Measurements from ENCODE around the gene ANKLE2. TPM values are rescaled to one million over a fixed set of nuclear protein-coding genes. Genes with fewer than 3 reads are reported as not detected.

Gene ANKLE2
- polyA plus RNA-seq, 1 of the 3 experiments (the other 2 are of a cell fraction): 55.1 TPM

GRCh38 chr12:132801741-132802140, 40.1 kb upstream of the ANKLE2 start:
- no peaks in the 10 kb centered on the region for H3K9me3 ChIP-seq
- no peaks in the 10 kb centered on the region for H3K9me2 ChIP-seq
- no peaks in the 10 kb centered on the region for H3K4me1 ChIP-seq (ENCODE audit: control insufficient read depth in 1 of 2, insufficient read depth in 2 of 2, low read depth in 1 of 2, low read length in 1 of 2)
- H4K20me1 ChIP-seq (ENCODE audit: insufficient read depth): peaks cover 42% of the 10 kb centered on the region
- no peak overlapping the region for H3K27ac ChIP-seq (ENCODE audit: low read depth in 2 of 2, low read length in 1 of 2)
- H3K36me3 ChIP-seq (replicated peaks in 1 of 2; ENCODE audit: control insufficient read depth in 1 of 2, insufficient read depth in 2 of 2, low read length in 1 of 2): peaks cover 46 to 74% of the 10 kb centered on the region in 2 experiments
- CTCF ChIA-PET: interaction anchor here (3.5 kb wide), 1 partner anchor 33 kb away, joined by 11 read pairs; no protein-coding TSS in a partner anchor
- peaks cover 56% of the 10 kb centered on the region for H3K79me2 ChIP-seq (ENCODE audit: insufficient read depth)
- no peak overlapping the region for H3K9ac ChIP-seq
- H3K4me3 ChIP-seq (ENCODE audit: low read depth in 2 of 2, low read length in 1 of 2): no peak overlapping the region
- no peak overlapping the region for H3K4me2 ChIP-seq
- H2AFZ ChIP-seq (ENCODE audit: low read depth): no peak overlapping the region
- POLR2A ChIA-PET: no interaction called here
- TF ChIP-seq RCOR1 (IDR thresholded peaks at IDR 0.05; ENCODE audit: low read length) (no peak), JUND (IDR thresholded peaks at IDR 0.05) (no peak), ELF1 (IDR thresholded peaks at IDR 0.05) (no peak), REST (IDR thresholded peaks at IDR 0.05; ENCODE audit: low read depth, low read length) (no peak), FOSL2 (IDR thresholded peaks at IDR 0.05; ENCODE audit: borderline replicate concordance, low read depth) (no peak), RAD21 (IDR thresholded peaks at IDR 0.05; ENCODE audit: low read length) (no peak), TAF1 (IDR thresholded peaks at IDR 0.05; ENCODE audit: borderline replicate concordance, low read depth, low read length) (no peak), GABPA (IDR thresholded peaks at IDR 0.05; ENCODE audit: low read depth) (no peak), MEF2A (IDR thresholded peaks at IDR 0.05; ENCODE audit: borderline replicate concordance, low read depth) (no peak)
- DNase-seq: no peak
- H3K27me3 ChIP-seq (ENCODE audit: insufficient read depth): no peaks in the 10 kb centered on the region
- whole genome bisulfite sequencing (ENCODE audit: low lambda C conversion rate): 85% methylated on average over 16 of the region's 28 CpGs
- H3F3A ChIP-seq (replicated peaks; ENCODE audit: insufficient read depth): no peaks in the 10 kb centered on the region

GRCh38 chr12:132798836-132799235, 37.2 kb upstream of the ANKLE2 start:
- H4K20me1 ChIP-seq (ENCODE audit: insufficient read depth): peaks cover 24% of the 10 kb centered on the region
- peaks cover 56 to 70% of the 10 kb centered on the region in 2 experiments for H3K36me3 ChIP-seq (replicated peaks in 1 of 2; ENCODE audit: control insufficient read depth in 1 of 2, insufficient read depth in 2 of 2, low read length in 1 of 2)
- H3K27ac ChIP-seq (ENCODE audit: low read depth in 2 of 2, low read length in 1 of 2): no peak overlapping the region
- peaks cover 55% of the 10 kb centered on the region for H3K79me2 ChIP-seq (ENCODE audit: insufficient read depth)
- DNase-seq: no peak
- TF ChIP-seq TCF12 (IDR thresholded peaks at IDR 0.05) (no peak), RCOR1 (IDR thresholded peaks at IDR 0.05; ENCODE audit: low read length) (no peak), FOXM1 (IDR thresholded peaks at IDR 0.05; ENCODE audit: low read depth) (no peak), EP300 (IDR thresholded peaks at IDR 0.05; ENCODE audit: borderline replicate concordance in 1 of 2, low read depth in 1 of 2, low read length in 1 of 2) (no peak)
- ChIA-PET CTCF (no interaction called here), POLR2A (no interaction called here)
- H3K9me2 ChIP-seq: no peaks in the 10 kb centered on the region
- H3K4me1 ChIP-seq (ENCODE audit: control insufficient read depth in 1 of 2, insufficient read depth in 2 of 2, low read depth in 1 of 2, low read length in 1 of 2): no peaks in the 10 kb centered on the region
- no peak overlapping the region for H3K4me2 ChIP-seq
- 98% methylated on average over 9 of the region's 15 CpGs for WGBS (ENCODE audit: low lambda C conversion rate)
- no peaks in the 10 kb centered on the region for H3F3A ChIP-seq (replicated peaks; ENCODE audit: insufficient read depth)
- H3K9me3 ChIP-seq: no peaks in the 10 kb centered on the region
- H3K27me3 ChIP-seq (ENCODE audit: insufficient read depth): no peaks in the 10 kb centered on the region
- H3K4me3 ChIP-seq (ENCODE audit: low read depth in 2 of 2, low read length in 1 of 2): no peak overlapping the region
- H3K9ac ChIP-seq: no peak overlapping the region
- no peak overlapping the region for H2AFZ ChIP-seq (ENCODE audit: low read depth)

Measured in SK-N-SH (cell line).